SU-DHL-6 (cell line): Measurements from ENCODE around the gene KDM1B.

ENCODE experiments used
- EZH2phosphoT487 ChIP-seq: fragments of 200-600 bp; sonication (generic), shearing (Covaris generic); conservative IDR thresholded peaks from 2 replicates; pipeline ENCODE4 v1.6.1; 2018; ENCODE audit warnings: mild to moderate bottlenecking, antibody characterized with exemption, low read length, moderate library complexity, mixed read lengths
- TF ChIP-seq, protein P1 (sequence below): fragments of 200-600 bp; sonication (generic); IDR thresholded peaks from one replicate; pipeline ENCODE4 v1.5.1; 2017; ENCODE audit warnings: antibody characterized with exemption, mild to moderate bottlenecking, low read length, moderate library complexity; ENCODE audit not compliant: insufficient read depth, poor library complexity, severe bottlenecking

DNA sequence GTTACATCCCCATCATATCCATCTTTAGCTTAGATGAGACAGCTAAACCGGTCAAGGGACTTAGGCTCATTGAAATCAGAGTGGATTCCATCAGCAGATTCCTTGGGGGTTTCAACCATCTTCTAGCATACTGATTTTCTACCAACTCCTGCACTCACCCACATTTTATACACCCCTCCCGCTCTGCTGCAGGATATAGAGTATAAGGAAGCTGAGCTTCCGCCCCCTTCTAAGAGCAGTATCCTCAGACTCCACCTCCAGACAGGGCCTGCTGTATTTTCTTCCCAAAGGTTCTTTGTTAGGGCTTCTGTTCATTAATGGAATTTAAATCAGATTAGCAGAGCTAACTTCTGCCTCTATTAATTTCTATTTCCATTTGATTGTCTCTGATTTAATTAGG, 22.9 kb upstream of the KDM1B start:
- no peak for TF ChIP-seq EZH2phosphoT487
- TF ChIP-seq, protein P1, sequence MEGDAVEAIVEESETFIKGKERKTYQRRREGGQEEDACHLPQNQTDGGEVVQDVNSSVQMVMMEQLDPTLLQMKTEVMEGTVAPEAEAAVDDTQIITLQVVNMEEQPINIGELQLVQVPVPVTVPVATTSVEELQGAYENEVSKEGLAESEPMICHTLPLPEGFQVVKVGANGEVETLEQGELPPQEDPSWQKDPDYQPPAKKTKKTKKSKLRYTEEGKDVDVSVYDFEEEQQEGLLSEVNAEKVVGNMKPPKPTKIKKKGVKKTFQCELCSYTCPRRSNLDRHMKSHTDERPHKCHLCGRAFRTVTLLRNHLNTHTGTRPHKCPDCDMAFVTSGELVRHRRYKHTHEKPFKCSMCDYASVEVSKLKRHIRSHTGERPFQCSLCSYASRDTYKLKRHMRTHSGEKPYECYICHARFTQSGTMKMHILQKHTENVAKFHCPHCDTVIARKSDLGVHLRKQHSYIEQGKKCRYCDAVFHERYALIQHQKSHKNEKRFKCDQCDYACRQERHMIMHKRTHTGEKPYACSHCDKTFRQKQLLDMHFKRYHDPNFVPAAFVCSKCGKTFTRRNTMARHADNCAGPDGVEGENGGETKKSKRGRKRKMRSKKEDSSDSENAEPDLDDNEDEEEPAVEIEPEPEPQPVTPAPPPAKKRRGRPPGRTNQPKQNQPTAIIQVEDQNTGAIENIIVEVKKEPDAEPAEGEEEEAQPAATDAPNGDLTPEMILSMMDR = no peak
